IPS DF 19.7 (cell line): Measurements from ENCODE around the gene MCFD2.

Experiments
- DNase-seq: peaks from one replicate; pipeline ENCODE4 v3.0.0-alpha.2; 2013; ENCODE audit warnings: low read depth, low spot score

Gene MCFD2

GRCh38 chr2:46873604-46874068 is 42.0 kb downstream of the MCFD2 start:
- no peak for DNase-seq

- DNase-seq, result no peak
Observed at GRCh38 chr2:46872902-46873603, 42.6 kb downstream of the MCFD2 start.

GRCh38 chr2:46871976-46872381 is 43.6 kb downstream of the MCFD2 start:
- no peak for DNase-seq

DNA sequence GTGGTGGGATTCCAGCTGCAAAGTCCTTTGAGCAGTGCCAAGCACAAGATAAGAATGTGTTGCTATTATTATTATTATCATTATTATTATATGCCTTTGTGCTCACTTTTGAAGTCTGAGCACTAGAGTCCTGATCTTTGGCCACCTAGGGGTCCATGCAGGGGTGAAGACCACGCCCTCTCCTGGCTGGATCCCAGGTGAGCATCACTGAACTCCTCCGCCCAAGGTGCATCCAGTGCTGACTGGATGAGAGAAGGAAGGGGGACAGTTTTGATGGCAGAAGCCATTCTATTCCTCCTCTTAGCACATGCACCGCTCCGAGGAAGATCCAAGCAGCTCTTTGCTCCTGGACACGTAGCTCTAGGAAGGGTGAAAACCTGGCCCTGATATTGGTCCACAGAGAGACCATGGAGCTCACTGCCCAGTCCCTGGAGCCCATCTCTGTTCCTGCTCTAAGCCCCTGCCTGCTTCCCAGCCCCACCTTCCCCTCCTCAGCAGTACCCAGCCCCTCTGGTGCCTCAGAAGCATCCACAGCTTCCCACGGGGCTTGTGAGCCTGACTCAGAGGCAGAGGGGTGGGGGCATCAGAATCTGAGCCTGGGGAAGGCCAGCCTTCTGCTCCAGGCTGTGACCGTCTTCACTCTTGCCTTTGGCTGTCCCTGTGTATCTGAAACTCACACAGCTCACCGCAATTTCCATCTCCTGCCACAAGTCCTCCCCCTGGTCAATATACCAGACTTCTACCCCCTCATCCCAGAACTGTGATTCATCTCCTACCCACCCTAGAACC is 45.4 kb downstream of the MCFD2 start:
- no peak for DNase-seq

GRCh38 chr2:46869621-46870020 is 46.0 kb downstream of the MCFD2 start:
- no peak for DNase-seq

DNA sequence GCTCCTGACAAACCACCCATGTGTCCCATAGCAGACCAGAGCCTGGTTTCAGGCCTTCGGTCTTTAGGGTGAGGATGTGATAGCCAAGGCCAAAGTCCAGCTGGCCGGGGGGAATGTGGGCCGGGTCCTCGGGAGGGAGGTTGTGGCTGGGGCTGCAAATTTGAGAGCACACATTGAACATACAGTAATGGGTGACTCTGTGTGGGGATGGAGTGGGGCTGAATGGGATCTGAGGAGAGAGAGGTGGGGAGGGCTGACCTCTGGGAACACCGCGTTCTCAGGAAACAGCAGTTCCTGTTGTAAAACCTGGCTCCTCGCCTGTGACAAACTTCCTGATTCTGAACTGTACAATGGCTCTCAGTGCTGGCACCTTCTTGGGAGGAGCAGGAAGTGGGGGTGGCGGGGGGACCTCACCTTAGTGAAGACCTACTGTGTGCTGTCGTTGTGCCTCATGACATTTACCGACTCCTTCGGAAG is 48.8 kb downstream of the MCFD2 start:
- DNase-seq, result no peak

DNA sequence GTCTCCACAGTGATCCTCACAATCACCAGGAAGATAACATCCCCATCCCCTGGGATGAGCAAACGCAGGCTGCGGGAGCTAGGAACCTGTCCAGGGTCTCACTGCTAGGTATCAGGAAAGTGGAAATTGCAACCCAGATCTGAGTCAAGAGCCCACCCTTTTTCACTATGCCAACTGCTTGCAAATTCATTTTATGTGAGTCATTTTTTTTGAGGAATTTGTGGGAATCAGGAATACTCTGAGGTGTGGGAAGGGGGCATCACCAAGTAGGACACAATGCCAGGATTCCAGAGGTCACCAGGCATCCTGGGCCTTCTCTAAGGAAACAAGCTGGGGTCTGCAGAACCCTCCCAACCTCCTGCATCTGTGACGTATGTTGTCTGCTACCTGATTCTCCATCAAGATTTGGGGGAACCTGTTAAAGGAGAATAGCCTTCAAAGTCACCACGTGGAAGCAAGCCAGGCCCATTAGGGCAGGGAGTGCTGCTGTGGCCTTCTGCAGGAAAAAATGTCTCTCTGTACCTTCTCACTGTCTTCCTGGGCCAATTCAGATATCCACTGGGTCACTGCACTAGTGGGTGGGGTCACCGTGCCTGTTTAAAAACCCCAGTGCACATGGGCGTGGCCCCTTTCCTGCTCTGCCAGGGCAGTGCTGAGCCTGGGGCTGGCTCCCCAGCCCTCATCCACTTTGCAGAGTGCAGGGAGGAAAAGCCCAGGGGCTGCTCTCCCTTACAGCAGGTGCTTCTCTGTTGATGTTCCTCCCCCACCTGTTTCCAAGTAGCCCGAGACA is 50.2 kb downstream of the MCFD2 start:
- no peak for DNase-seq

- no peak for DNase-seq
Observed at GRCh38 chr2:46863882-46864281, 51.7 kb downstream of the MCFD2 start.

GRCh38 chr2:46862514-46862913 is 53.1 kb downstream of the MCFD2 start:
- no peak for DNase-seq

DNA sequence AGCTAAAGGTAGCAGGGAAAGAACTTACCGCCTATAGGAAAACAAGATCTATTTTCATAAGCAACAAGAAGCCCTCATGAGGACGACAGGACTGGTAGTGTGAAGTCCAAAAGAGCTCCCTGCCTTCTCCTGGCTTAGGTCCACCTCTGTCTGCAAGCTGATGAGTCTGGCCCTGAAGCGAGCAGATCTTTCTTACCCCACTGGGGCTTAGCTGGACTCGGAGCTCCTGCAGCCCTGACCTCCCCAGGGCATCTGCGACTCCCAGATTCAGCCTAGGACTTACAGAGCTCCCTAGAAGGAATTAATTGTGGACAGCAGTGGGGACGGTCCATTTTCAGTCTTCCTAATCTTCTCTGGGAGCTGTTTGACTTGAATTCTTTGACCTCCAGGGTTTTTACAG is 53.7 kb downstream of the MCFD2 start:
- no peak for DNase-seq

DNA sequence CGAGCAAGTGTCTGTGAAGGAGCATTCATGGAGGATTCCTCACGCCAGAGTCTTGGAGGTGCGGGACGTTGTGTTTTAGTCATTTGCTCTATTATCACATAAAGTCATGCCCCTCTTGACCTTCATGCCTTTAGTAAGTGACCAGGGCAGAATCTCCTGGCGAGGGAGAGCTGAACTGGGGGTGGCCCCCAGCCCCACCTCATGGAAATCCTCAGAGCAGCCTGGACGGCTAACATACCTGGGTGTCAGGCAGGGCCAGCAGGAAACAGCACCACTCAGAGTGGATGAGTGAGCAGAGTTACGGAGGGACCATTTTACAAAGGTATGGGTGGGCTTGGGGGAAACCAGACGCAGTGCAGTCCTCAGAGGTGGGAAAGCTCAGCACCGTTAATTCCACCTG is 56.1 kb downstream of the MCFD2 start:
- no peak for DNase-seq

DNA sequence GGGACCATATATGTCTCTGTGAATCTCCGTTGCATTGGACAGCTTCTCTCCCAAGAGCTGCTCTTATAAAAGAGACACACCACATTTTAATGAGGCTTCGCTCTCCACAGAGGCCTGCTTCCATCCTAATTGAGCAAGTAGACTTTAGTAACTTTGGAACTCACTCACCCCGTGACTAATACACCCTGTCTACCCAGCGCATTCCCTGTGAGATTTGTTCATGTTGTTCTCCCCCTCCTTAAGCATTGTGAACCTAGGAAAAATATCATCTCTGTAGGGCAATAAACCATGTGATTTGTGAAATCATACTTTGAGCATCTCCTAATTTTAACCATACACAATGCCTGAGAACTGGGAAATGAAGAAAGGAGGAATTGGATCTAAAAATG is 56.9 kb downstream of the MCFD2 start:
- DNase-seq, result no peak

DNA sequence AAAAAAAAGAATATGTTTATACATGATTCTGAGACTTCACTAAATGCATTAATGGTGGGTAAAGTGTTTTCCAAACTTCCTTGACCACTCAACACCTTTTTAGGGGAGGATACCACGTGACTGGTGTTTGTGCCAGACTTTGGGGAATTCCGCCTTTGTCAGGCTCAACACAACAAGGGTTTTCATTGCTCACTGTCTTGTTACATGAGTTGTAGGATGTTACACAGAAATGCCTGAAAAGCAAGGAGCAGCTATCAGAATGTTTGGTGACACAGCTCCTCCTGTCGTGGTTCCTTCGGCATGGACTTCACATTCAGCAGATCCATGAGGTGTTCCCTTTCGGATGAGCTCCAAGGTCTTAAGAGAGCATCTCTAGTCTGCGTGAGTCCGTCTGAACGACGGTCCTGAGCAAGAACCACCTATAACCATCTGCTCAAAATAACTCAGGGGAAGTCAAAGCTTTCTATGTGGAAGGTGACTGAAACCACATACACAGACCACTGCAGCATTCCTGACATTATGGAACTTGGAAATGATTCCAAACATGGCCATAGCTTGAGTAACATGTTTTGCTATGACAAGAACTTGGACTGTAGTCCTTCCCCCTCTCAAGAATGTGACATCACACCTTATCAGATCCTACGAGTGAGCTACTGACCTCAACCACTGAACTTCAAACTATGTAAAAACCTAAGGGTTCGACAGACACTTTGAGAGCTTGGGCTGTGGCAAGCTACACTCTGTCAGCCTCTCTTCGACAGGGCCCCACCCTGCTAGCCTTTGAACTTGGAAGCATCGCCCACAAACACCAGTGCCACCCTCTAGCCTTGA is 57.5 kb downstream of the MCFD2 start:
- no peak for DNase-seq

GRCh38 chr2:46856336-46856735 is 59.3 kb downstream of the MCFD2 start:
- no peak for DNase-seq

DNA sequence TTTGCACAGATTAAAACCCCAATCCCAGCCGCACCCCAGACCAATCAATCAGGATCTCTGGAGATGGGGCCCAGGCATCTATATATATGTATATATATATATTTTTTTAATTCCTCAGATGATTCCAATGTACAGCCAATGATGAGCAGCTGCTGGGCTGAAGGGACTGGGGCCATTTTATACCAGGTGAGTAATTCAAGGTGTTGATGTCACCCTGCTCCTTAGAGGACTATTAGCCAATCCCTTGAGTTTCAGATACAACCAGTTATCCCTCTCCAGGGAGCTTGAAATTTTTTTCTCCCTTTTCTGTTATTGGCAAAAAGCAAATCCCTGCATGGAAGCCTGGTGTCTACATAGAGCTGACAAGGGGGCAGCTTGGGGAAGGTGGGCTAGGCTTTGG is 59.8 kb downstream of the MCFD2 start:
- no peak for DNase-seq

GRCh38 chr2:46854260-46854659 is 61.3 kb downstream of the MCFD2 start:
- no peak for DNase-seq

DNA sequence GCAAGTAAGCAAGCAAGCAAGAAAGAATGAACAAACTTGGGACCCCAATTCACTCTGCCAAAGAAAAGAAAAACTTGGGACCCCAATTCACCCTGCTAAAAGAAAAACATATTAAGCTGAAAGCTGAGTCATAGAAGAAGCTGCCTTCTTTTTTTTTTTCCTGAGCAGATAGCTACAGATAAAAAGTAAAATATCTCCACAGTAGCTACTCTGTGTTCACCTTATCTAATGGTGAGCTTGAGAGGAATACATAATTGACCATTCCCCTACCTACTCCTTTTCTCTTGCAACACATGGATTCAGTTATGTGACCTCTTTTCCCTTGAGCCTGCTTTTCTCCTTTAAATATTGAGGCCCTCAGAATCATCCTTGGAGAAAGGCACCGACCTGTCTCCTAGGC is 63.0 kb downstream of the MCFD2 start:
- no peak for DNase-seq

DNA sequence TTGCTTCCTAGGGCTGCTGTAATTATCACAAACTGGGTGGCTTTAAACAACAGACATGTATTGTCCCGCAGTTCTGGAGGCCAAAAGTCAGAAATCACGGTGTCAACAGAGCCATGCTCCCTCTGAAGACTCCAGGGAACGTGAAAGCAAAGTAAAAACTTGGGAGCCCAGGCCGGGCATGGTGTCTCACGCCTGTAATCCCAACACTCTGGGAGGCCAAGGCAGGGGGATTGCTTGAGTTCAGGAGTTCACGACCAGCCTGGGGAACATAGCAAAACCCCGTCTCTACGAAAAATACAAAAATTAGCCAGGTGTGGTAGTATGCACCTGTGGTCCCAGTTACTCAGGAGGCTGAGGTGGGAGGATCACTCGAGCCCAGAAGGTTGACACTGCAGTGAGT is 63.5 kb downstream of the MCFD2 start:
- no peak for DNase-seq
